A549 treated with Hydrocortisone at 1 μM for 4 hours (cell line): ENCODE data around the gene CHURC1. TPM values are rescaled to one million over a fixed set of nuclear protein-coding genes. Genes with fewer than 3 reads are reported as not detected.

Source experiments
- total RNA-seq: library from RNA; stranded (reverse); fragments of 200-300 nt; extraction: Qiagen RNA extraction; gene quantifications from 5 replicates; pipeline ENCODE4 v1.2.3, GENCODE V29; 2022

CHURC1 gene
- total RNA-seq = 77.2 to 96.2 TPM (median 78.8 TPM) in 5 replicates

GRCh38 chr14:64914237-64915028 is at the start of gene CHURC1:
Gene CHURC1 (plus strand): TSS chr14:64914455. CDS start chr14:64914496, 41 bp downstream.

GRCh38 chr14:64879635-64880220 is 34.5 kb upstream of the CHURC1 start, which contains the start of gene SPTB:
Gene SPTB (minus strand): TSS chr14:64879907. CDS start chr14:64823094, 56,813 bp downstream.

GRCh38 chr14:64942531-64943111 is 28.4 kb downstream of the CHURC1 start, which contains the start of gene GPX2:
Gene GPX2 (minus strand): TSS chr14:64942745. CDS start chr14:64942726, 19 bp downstream.

GRCh38 chr14:64971943-64972791 is 57.9 kb downstream of the CHURC1 start, which contains the start of gene RAB15:
Gene RAB15 (minus strand): TSS chr14:64972336. CDS start chr14:64972076, 260 bp downstream.

Other genes with a start within 250 kb of the CHURC1 start
- 21.1 to 28.5 TPM (median 27.0 TPM) in 5 replicates for gene PLEKHG3, start 210.0 kb upstream of the CHURC1 start, total RNA-seq
- 1.5 to 1.9 TPM (median 1.7 TPM) in 5 replicates for gene SPTB, start 34.5 kb upstream of the CHURC1 start, total RNA-seq
- 152 to 304 TPM (median 192 TPM) in 5 replicates for gene GPX2, start 28.3 kb downstream of the CHURC1 start, total RNA-seq
- gene RAB15, start 57.9 kb downstream of the CHURC1 start, total RNA-seq = 18.6 to 23.3 TPM (median 20.2 TPM) in 5 replicates
- 21.5 to 26.7 TPM (median 22.7 TPM) in 5 replicates for gene FNTB, start 72.4 kb downstream of the CHURC1 start, total RNA-seq
- gene MAX, start 188.1 kb downstream of the CHURC1 start, total RNA-seq = 52.2 to 72.1 TPM (median 54.5 TPM) in 5 replicates